Measurements from ENCODE around the gene CRB1.

- no peak for TF ChIP-seq CTCF (IDR thresholded peaks at IDR 0.05; ENCODE audit: poor library complexity, severe bottlenecking)
- no peak for TF ChIP-seq RAD21 (conservative IDR thresholded peaks at IDR 0.05)
- TF ChIP-seq EP300 (conservative IDR thresholded peaks at IDR 0.05; ENCODE audit: poor library complexity, severe bottlenecking) = no peak
- no peak for TF ChIP-seq POLR2AphosphoS5 (IDR thresholded peaks at IDR 0.05)
- TF ChIP-seq SMC3 (conservative IDR thresholded peaks at IDR 0.05; ENCODE audit: poor library complexity) = no peak
- TF ChIP-seq EZH2 (IDR thresholded peaks at IDR 0.05; ENCODE audit: borderline replicate concordance, insufficient read depth, low read length, poor library complexity, severe bottlenecking) = no peak
- no peak for TF ChIP-seq MXI1 (conservative IDR thresholded peaks at IDR 0.05; ENCODE audit: poor library complexity, severe bottlenecking)
- TF ChIP-seq REST (IDR thresholded peaks at IDR 0.05; ENCODE audit: borderline replicate concordance) = no peak
- no peak for TF ChIP-seq TAF1 (IDR thresholded peaks at IDR 0.05; ENCODE audit: low read depth)
Observed at GRCh38 chr1:197320991-197321531, 53.0 kb downstream of the CRB1 start.

Measured in neural cell (in vitro differentiated cells).